ENCODE results near the gene LTA. TPM values are rescaled to one million over a fixed set of nuclear protein-coding genes. Genes with fewer than 3 reads are reported as not detected.
A peak's percentile ranks its signal among the peaks of the same experiment; 100 is the strongest.

The LTA gene
- total RNA-seq, 4 donors from 2014 or later = not detected

DNA sequence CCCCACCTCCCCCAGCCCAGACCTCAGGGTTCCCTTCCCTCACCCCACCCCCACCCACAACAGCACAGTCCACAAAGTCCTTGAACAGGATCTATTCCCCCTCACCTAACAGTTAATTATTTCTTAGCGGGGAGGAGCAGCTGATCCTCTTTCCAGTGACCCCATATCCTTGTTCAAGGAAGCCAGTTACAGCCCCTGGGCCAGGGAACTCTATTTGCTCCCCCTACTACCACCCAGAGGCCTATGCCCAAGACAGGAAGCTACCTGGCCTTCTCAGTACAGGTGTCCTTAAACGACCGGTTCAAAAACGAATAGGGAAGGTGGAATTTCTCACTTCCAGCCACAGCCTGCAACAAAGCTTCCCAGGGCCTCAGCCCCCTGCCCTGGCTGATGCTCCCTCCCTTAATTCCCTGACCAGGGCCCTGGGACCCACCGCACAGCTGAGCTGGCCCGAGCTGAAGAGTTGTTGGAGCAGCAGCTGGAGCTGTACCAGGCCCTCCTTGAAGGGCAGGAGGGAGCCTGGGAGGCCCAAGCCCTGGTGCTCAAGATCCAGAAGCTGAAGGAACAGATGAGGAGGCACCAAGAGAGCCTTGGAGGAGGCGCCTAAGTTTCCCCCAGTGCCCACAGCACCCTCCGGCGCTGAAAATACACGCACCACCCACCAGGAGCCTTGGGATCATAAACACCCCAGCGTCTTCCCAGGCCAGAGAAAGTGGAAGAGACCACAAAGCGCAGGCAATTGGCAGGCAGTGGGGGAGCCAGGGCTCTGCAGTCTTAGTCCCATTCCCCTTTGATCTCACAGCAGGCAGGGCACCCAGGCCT is 42.5 kb upstream of the LTA start:
- Histone ChIP-seq H3K27ac (no peak overlapping the region), H3K9me3 (no peaks in the 10 kb centered on the region), H3K27me3 (no peaks in the 10 kb centered on the region), H3K4me3 (no peak overlapping the region), H3K36me3 (peaks cover 0 to 55% (median 30%) of the 10 kb centered on the region in 3 donors), H3K4me1 (no peaks in the 10 kb centered on the region)
- 40 to 49% methylated on average over 12 of the region's 12 CpGs for WGBS, 2 donors
- TF ChIP-seq, protein P1, sequence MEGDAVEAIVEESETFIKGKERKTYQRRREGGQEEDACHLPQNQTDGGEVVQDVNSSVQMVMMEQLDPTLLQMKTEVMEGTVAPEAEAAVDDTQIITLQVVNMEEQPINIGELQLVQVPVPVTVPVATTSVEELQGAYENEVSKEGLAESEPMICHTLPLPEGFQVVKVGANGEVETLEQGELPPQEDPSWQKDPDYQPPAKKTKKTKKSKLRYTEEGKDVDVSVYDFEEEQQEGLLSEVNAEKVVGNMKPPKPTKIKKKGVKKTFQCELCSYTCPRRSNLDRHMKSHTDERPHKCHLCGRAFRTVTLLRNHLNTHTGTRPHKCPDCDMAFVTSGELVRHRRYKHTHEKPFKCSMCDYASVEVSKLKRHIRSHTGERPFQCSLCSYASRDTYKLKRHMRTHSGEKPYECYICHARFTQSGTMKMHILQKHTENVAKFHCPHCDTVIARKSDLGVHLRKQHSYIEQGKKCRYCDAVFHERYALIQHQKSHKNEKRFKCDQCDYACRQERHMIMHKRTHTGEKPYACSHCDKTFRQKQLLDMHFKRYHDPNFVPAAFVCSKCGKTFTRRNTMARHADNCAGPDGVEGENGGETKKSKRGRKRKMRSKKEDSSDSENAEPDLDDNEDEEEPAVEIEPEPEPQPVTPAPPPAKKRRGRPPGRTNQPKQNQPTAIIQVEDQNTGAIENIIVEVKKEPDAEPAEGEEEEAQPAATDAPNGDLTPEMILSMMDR (IDR thresholded peaks at IDR 0.05) = no peak
- TF ChIP-seq POLR2A (IDR thresholded peaks at IDR 0.05) (no peak), EP300 (IDR thresholded peaks at IDR 0.05) (no peak)
- no peak for DNase-seq (ENCODE audit: low spot score in 2 of 2)

DNA sequence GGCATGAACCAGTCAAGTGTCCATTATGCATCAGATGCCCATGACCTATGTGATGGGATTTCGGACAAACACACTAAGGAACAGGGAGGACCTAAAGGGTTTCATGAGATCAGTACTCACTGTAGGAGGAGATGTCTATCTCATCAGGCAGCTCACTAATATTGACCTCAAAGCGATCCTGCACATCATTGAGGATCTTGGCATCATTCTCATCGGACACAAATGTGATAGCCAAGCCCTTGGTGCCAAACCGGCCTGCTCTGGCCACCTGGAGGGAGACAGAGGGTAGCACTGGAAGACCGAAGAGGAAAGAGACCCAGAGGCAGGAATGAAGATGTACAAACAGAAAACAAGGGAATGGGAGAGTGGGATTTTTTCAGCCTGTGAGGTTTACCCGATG is 41.4 kb upstream of the LTA start:
- 68 to 71% methylated on average over 5 to 6 of the region's 6 CpGs for WGBS, 2 donors
- Histone ChIP-seq H3K4me1 (peaks cover 0 to 3% (median 0%) of the 10 kb centered on the region in 4 donors), H3K9me3 (no peaks in the 10 kb centered on the region), H3K27ac (no peak overlapping the region), H3K4me3 (no peak overlapping the region), H3K27me3 (no peaks in the 10 kb centered on the region), H3K36me3 (peaks cover 0 to 67% (median 35%) of the 10 kb centered on the region in 3 donors)
- DNase-seq (ENCODE audit: low spot score in 2 of 2) = no peak
- TF ChIP-seq EP300 (IDR thresholded peaks at IDR 0.05) (peak in 1 of 2 donors; percentile 14), POLR2A (IDR thresholded peaks at IDR 0.05) (no peak)
- TF ChIP-seq, protein P1 (IDR thresholded peaks at IDR 0.05) = no peak

DNA sequence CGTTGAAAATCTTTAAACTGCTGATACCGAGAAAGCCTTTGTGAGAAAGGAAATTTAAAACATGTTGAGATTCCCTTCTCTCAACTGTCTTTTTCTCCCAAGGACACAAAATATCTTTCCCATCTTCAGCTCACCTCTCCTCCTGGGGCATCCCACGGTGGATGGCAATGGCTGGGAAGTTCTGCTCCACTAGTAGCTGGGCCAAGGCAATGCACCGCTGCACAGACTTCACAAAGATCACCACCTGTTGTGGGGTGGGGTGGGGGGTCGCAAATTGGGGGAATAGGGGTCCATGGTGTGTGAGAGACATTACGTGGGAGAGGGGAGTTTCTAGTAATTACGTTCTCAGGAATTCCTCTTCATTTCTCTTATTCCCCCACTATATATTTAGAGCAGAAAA is 40.9 kb upstream of the LTA start:
- peaks cover 0 to 3% (median 0%) of the 10 kb centered on the region in 4 donors for H3K4me1 ChIP-seq
- H3K9me3 ChIP-seq = no peaks in the 10 kb centered on the region
- no peak overlapping the region for H3K4me3 ChIP-seq
- H3K27ac ChIP-seq = no peak overlapping the region
- DNase-seq (ENCODE audit: low spot score in 2 of 2) = no peak
- WGBS, 2 donors = 83 to 86% methylated on average over 7 of the region's 7 CpGs
- peaks cover 0 to 72% (median 38%) of the 10 kb centered on the region in 3 donors for H3K36me3 ChIP-seq
- TF ChIP-seq POLR2A (IDR thresholded peaks at IDR 0.05) = no peak
- TF ChIP-seq EP300 (IDR thresholded peaks at IDR 0.05) = no peak
- TF ChIP-seq, protein P1 (IDR thresholded peaks at IDR 0.05) = no peak
- H3K27me3 ChIP-seq = no peaks in the 10 kb centered on the region

DNA sequence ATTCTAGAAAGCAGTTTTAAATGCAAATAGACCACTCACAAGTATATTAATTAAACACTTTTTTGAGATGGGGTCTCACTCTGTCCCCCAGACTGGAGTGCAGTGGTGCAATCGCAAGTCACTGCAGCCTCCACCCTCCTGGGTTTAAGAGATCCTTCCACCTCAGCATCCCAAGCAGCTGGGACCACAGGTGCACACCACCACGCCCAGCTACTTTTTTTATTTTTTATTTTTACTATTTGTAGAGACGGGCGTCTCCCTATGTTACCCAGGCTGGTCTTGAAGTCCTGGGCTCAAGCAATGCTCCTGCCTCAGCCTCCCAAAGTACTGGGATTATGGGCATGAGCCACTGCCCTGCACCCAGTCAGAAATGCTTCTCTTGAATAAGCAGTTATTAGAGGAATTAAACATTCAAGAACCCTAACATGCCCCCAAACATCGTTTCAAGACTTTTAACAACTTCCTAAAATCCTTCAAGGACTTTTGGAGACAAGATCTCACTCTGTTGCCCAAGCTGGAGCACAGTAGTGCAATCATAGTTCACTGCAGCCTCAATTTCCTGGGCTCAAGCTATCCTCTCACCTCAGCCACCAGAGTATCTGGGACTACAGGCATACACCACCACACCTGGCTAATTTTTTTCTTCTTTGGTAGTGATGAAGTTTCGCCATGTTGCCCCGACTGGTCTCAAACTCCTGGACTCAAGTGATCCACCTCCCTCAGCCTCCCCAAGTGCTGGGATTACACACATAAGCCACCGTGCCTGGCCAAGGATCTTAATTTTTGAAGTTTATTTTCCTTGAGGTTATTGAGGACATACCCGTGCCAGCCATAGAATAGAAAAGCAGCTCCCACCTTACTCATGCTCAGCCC is 40.1 kb upstream of the LTA start:
- peaks cover 0 to 80% (median 44%) of the 10 kb centered on the region in 3 donors for H3K36me3 ChIP-seq
- no peak overlapping the region for H3K27ac ChIP-seq
- no peaks in the 10 kb centered on the region for H3K27me3 ChIP-seq
- H3K9me3 ChIP-seq = no peaks in the 10 kb centered on the region
- peaks cover 0 to 9% (median 0%) of the 10 kb centered on the region in 4 donors for H3K4me1 ChIP-seq
- WGBS, 2 donors = 71 to 72% methylated on average over 9 of the region's 9 CpGs
- no peak overlapping the region for H3K4me3 ChIP-seq
- no peak for DNase-seq (ENCODE audit: low spot score in 2 of 2)
- TF ChIP-seq, protein P1 (IDR thresholded peaks at IDR 0.05) = no peak
- TF ChIP-seq EP300 (IDR thresholded peaks at IDR 0.05) (no peak), POLR2A (IDR thresholded peaks at IDR 0.05) (no peak)
